ENCODE results near the gene PDHX.
"Not testable (repeated sequence)": the region's sequence is repeated elsewhere in the genome, so short reads cannot be mapped to it uniquely, and the experiment has no call there.

Gene PDHX

GRCh38 chr11:35021589-35021988, 105.2 kb downstream of the PDHX start:
- TF ChIP-seq CTCF (IDR thresholded peaks at IDR 0.05; ENCODE audit: low read depth, low read length): no peak
- DNase-seq (ENCODE audit: low read depth in 2 of 2): no peak
- H3K4me3 ChIP-seq (replicated peaks in 1 of 2; ENCODE audit: low read depth in 2 of 2, low read length in 2 of 2): no peak overlapping the region

GRCh38 chr11:35023940-35024339, 107.5 kb downstream of the PDHX start:
- not testable (repeated sequence) for H3K4me3 ChIP-seq (replicated peaks in 1 of 2; ENCODE audit: low read depth in 2 of 2, low read length in 2 of 2); DNase-seq (ENCODE audit: low read depth in 2 of 2)

- not testable (repeated sequence) for DNase-seq (ENCODE audit: low read depth in 2 of 2); H3K4me3 ChIP-seq (replicated peaks in 1 of 2; ENCODE audit: low read depth in 2 of 2, low read length in 2 of 2)
Measured at GRCh38 chr11:35028007-35028406, 111.6 kb downstream of the PDHX start.

- peak; percentile 66 to 93 for DNase-seq (ENCODE audit: low read depth in 2 of 2)
- no peak for TF ChIP-seq CTCF (IDR thresholded peaks at IDR 0.05; ENCODE audit: low read depth, low read length)
- no peak overlapping the region for H3K4me3 ChIP-seq (replicated peaks in 1 of 2; ENCODE audit: low read depth in 2 of 2, low read length in 2 of 2)
Measured at GRCh38 chr11:35029979-35030682, 113.7 kb downstream of the PDHX start.

GRCh38 chr11:35030716-35031213, 114.3 kb downstream of the PDHX start:
- DNase-seq (ENCODE audit: low read depth in 2 of 2): peak; percentile 85 to 98
- H3K4me3 ChIP-seq (replicated peaks in 1 of 2; ENCODE audit: low read depth in 2 of 2, low read length in 2 of 2): no peak overlapping the region
- no peak for TF ChIP-seq CTCF (IDR thresholded peaks at IDR 0.05; ENCODE audit: low read depth, low read length)

- TF ChIP-seq CTCF (IDR thresholded peaks at IDR 0.05; ENCODE audit: low read depth, low read length): no peak
- no peak overlapping the region for H3K4me3 ChIP-seq (replicated peaks in 1 of 2; ENCODE audit: low read depth in 2 of 2, low read length in 2 of 2)
- no peak for DNase-seq (ENCODE audit: low read depth in 2 of 2)
Measured at GRCh38 chr11:35031346-35031745, 114.9 kb downstream of the PDHX start.

- TF ChIP-seq CTCF (IDR thresholded peaks at IDR 0.05; ENCODE audit: low read depth, low read length): no peak
- no peak overlapping the region for H3K4me3 ChIP-seq (replicated peaks in 1 of 2; ENCODE audit: low read depth in 2 of 2, low read length in 2 of 2)
- DNase-seq (ENCODE audit: low read depth in 2 of 2): no peak
Measured at GRCh38 chr11:35031867-35032266, 115.4 kb downstream of the PDHX start.

- TF ChIP-seq CTCF (IDR thresholded peaks at IDR 0.05; ENCODE audit: low read depth, low read length): no peak
- no peak overlapping the region for H3K4me3 ChIP-seq (replicated peaks in 1 of 2; ENCODE audit: low read depth in 2 of 2, low read length in 2 of 2)
- no peak for DNase-seq (ENCODE audit: low read depth in 2 of 2)
Measured at GRCh38 chr11:35033011-35033410, 116.6 kb downstream of the PDHX start.
